Ectodermal cell (in vitro differentiated cells): ENCODE results near the gene DNM1L. TPM values are rescaled to one million over a fixed set of nuclear protein-coding genes. Genes with fewer than 3 reads are reported as not detected.

Experiments used
- H3K27ac ChIP-seq: 2 replicates; pipeline ENCODE4 v1.7.0; 2013; ENCODE audit warnings: mild to moderate bottlenecking, low read depth, low read length; ENCODE audit not compliant: insufficient read depth, poor library complexity, severe bottlenecking
- H3K27me3 ChIP-seq: 2 replicates; pipeline ENCODE4 v1.7.0; 2013; ENCODE audit warnings: mild to moderate bottlenecking, low read length; ENCODE audit not compliant: insufficient read depth, control insufficient read depth, poor library complexity, severe bottlenecking
- H3K36me3 ChIP-seq: one replicate; pipeline ENCODE4 v1.7.0; 2013; ENCODE audit warnings: low read length; ENCODE audit not compliant: control insufficient read depth, insufficient read depth
- H3K4me1 ChIP-seq: one replicate; pipeline ENCODE4 v1.7.0; 2013; ENCODE audit warnings: low read length; ENCODE audit not compliant: control insufficient read depth, insufficient read depth
- H3K4me3 ChIP-seq: 2 replicates; pipeline ENCODE4 v1.7.0; 2013; ENCODE audit warnings: low read depth, low read length, control low read depth; ENCODE audit not compliant: insufficient read depth
- H3K9me3 ChIP-seq: 2 replicates; pipeline ENCODE4 v1.7.0; 2013; ENCODE audit warnings: mild to moderate bottlenecking, low read length, moderate library complexity; ENCODE audit not compliant: control insufficient read depth
- WGBS, 2 experiments: methylation state at CpG; one replicate each; pipeline ENCODE4 v1.1.7; 2013; ENCODE audit warnings: missing lambda C conversion rate in 2 of 2; 5-methylcytosine and 5-hydroxymethylcytosine counted together
- polyA plus RNA-seq, 4 experiments: library from polyadenylated mRNA; stranded (reverse); fragments of 50-300 nt; gene quantifications; one replicate each; pipeline ENCODE4 v1.2.3, GENCODE V29; 2013

The DNM1L gene
- polyA plus RNA-seq (2013, experiment 1 of 4) = 93.8 TPM
- polyA plus RNA-seq (2013, experiment 2 of 4) = 97.6 TPM
- polyA plus RNA-seq (2013, experiment 3 of 4) = 71.0 TPM
- polyA plus RNA-seq (2013, experiment 4 of 4) = 78.1 TPM

GRCh38 chr12:32679091-32679919 lies at the start of gene DNM1L:
TSS of gene DNM1L (plus strand) at chr12:32679301. CDS start at chr12:32679364, 63 bp downstream.
- Histone ChIP-seq H3K4me3 (peak within 1 kb of the TSS; percentile 72), H3K36me3 (no peaks in the 10 kb centered on the region), H3K27me3 (no peaks in the 10 kb centered on the region), H3K4me1 (no peaks in the 10 kb centered on the region), H3K9me3 (no peaks in the 10 kb centered on the region), H3K27ac (peak within 1 kb of the TSS; percentile 70)
- WGBS, 2 experiments = 0% methylated on average over 76 of the region's 76 CpGs

DNA sequence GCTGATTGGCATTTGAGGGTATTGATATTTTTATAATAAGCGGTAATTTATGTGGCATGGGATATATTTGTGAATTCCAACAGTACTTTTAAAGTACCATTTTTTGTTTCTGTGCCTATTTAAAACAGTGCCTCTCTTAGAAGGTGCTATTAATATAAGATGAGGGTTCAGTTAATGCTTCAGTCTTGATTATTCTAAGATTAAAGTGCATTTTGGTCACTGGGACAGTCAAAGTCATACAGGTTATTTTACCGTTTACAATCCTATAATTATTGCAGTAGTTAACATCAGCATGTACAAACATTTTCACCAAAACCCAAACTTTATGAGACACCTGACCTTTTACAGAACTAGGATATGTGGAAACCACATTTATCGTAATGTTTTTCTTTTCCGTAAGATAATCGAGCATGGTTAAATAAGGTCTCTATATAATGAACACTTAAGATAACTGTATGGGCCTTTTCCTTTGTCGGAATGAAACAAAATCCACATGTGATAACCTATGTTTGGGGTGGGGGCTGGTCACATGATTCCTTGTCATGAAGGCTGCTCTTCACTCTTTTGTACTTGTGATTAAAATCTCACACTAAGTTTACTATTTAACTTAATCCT lies 37.7 kb upstream of the DNM1L start:
- no peaks in the 10 kb centered on the region for H3K4me1 ChIP-seq
- WGBS, 2 experiments = 95 to 100% methylated on average over 6 of the region's 6 CpGs
- peaks cover 18% of the 10 kb centered on the region for H3K36me3 ChIP-seq
- H3K4me3 ChIP-seq = no peak overlapping the region
- no peak overlapping the region for H3K27ac ChIP-seq
- H3K27me3 ChIP-seq = no peaks in the 10 kb centered on the region
- H3K9me3 ChIP-seq = no peaks in the 10 kb centered on the region

DNA sequence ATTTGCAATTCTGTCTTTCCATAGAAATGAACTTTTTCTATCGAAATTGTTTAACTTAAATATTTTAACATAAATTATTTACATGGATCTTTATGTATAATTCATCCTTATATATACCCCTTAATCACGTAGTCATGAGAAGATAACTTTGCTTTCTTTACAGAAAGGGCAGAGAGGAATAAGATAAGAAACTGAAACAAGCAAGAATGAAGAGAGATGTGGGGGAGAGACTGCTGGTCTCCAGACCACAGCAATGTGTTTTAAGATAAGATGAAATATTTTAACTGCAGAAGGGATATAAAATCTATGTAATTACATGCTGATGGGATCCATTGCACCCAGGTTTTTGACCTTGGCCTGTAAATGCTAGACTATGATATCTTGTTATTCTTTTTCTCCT lies 34.7 kb upstream of the DNM1L start:
- H3K9me3 ChIP-seq = no peaks in the 10 kb centered on the region
- H3K27ac ChIP-seq = no peak overlapping the region
- H3K36me3 ChIP-seq = peaks cover 4% of the 10 kb centered on the region
- H3K27me3 ChIP-seq = no peaks in the 10 kb centered on the region
- 100% methylated on average over 1 of the region's 2 CpGs for WGBS, 2 experiments
- no peaks in the 10 kb centered on the region for H3K4me1 ChIP-seq
- H3K4me3 ChIP-seq = no peak overlapping the region

DNA sequence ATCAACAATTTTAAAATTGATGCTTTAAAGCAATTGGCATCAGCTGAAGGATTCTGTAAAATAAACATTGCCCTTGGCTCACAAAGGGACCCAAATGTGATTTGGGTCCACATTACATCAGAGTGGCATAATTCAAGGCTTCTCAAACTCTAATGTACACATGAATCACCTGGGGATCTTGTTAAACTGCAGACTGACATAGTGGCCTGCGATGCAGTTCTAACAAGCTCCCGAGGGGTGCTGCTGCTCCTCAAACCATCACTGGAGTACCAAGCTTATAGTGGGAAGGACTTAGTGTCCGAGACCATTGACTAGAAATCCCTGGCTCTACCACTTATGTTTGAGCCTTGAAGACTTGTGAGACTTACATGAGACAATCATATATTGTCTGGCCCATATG lies 31.8 kb upstream of the DNM1L start:
- no peak overlapping the region for H3K27ac ChIP-seq
- H3K4me3 ChIP-seq = no peak overlapping the region
- no peaks in the 10 kb centered on the region for H3K27me3 ChIP-seq
- no peaks in the 10 kb centered on the region for H3K4me1 ChIP-seq
- no peaks in the 10 kb centered on the region for H3K9me3 ChIP-seq
- H3K36me3 ChIP-seq = peaks cover 4% of the 10 kb centered on the region
- 89 to 91% methylated on average over 3 of the region's 3 CpGs for WGBS, 2 experiments

DNA sequence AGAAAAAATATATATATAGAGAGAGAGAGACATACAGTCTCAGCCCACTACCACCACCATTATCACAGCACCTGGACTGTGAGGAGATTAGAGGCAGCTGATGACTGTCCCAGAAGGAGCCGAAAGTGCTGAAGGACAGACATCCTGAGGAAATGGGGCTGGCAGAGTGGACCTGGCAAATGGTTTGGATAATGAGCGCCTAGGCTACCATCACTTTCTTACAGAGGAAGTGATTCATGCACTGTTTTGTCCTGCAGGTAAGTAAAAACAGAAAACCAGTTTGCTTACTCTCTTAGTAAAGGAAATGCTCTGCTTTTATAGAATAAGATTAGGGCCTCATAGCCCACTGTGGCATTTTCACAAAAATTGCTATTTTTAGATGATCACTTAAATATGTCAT lies 28.6 kb upstream of the DNM1L start:
- 42 to 49% methylated on average over 2 of the region's 2 CpGs for WGBS, 2 experiments
- H3K9me3 ChIP-seq = no peaks in the 10 kb centered on the region
- H3K36me3 ChIP-seq = peaks cover 4% of the 10 kb centered on the region

GRCh38 chr12:32651151-32651955 lies 27.7 kb upstream of the DNM1L start:
- no peaks in the 10 kb centered on the region for H3K27me3 ChIP-seq
- 91 to 96% methylated on average over 5 of the region's 5 CpGs for WGBS, 2 experiments
- no peaks in the 10 kb centered on the region for H3K9me3 ChIP-seq
- H3K4me3 ChIP-seq = no peak overlapping the region
- no peaks in the 10 kb centered on the region for H3K4me1 ChIP-seq
- no peak overlapping the region for H3K27ac ChIP-seq
- H3K36me3 ChIP-seq = peaks cover 1% of the 10 kb centered on the region

More for the DNA sequence above, 28.6 kb upstream of the DNM1L start:
- H3K27me3 ChIP-seq = no peaks in the 10 kb centered on the region
- H3K27ac ChIP-seq = no peak overlapping the region
- H3K4me3 ChIP-seq = no peak overlapping the region
- H3K4me1 ChIP-seq = no peaks in the 10 kb centered on the region

DNA sequence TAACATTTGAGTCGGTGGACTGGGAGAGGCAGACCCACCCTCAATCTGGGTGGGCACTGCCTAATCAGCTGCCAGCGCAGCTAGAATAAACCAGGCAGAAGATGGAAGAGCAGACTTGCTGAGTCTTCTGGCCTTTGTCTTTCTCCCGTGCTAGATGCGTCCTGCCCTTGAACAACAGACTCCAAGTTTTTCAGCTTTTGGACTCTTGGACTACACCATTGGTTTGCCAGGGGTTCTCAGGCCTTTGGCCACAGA lies 27.2 kb upstream of the DNM1L start:
- Histone ChIP-seq H3K4me1 (no peaks in the 10 kb centered on the region), H3K27ac (no peak overlapping the region), H3K4me3 (no peak overlapping the region), H3K27me3 (no peaks in the 10 kb centered on the region), H3K36me3 (no peaks in the 10 kb centered on the region), H3K9me3 (no peaks in the 10 kb centered on the region)
- 91 to 92% methylated on average over 4 of the region's 4 CpGs for WGBS, 2 experiments

DNA sequence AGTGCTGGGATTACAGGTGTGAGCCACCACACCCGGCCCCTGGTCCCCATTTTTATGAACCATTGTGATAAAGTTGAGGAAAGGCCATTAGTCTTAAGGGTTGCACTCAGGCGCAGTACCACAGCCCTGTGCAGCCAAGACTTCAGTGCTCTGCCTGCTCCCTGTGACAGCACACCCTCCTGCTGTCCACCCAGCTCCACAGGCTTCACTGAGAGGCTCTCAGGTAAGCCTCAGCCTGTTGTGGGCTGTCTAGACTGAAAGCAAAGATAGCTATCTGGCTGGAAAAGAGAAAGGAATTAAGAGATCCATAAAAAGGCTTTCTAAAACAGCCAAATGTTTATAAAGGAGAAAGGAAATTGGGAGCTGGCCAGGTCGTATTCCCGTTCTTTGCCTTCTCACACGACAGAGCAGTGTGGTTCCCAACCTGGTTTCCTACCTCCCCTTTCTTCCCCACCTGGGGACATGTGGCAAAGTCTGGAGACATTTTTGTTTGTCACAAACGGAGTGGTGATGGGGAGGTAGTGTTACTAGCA lies 19.1 kb upstream of the DNM1L start:
- Histone ChIP-seq H3K36me3 (no peaks in the 10 kb centered on the region), H3K27me3 (no peaks in the 10 kb centered on the region), H3K9me3 (no peaks in the 10 kb centered on the region), H3K27ac (no peak overlapping the region), H3K4me1 (no peaks in the 10 kb centered on the region), H3K4me3 (no peak overlapping the region)
- 87 to 91% methylated on average over 6 of the region's 6 CpGs for WGBS, 2 experiments

- 94% methylated on average over 7 of the region's 7 CpGs for WGBS, 2 experiments
- no peaks in the 10 kb centered on the region for H3K27me3 ChIP-seq
- no peaks in the 10 kb centered on the region for H3K4me1 ChIP-seq
- no peaks in the 10 kb centered on the region for H3K9me3 ChIP-seq
- H3K27ac ChIP-seq = no peak overlapping the region
- no peaks in the 10 kb centered on the region for H3K36me3 ChIP-seq
- no peak overlapping the region for H3K4me3 ChIP-seq
Measured at GRCh38 chr12:32661706-32662105, 17.4 kb upstream of the DNM1L start.

DNA sequence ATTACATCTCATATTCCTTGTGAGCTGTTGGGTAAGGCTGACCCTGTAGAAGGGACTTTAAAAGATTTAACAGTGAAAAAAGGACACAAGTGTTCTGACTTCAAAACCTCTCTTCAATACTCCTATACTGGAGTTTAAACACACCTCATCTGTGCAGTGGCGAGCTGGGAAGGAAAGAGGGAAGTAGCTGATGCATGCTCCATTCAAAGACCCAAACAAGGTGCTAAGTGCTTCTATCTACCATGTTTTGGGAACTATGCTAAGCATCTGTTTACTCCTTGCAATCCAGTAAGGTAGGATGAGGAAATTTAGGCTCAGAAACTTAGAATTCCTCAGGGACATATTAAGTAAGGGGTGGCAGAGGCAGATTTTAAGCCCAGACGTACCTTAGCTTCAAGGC lies 16.4 kb upstream of the DNM1L start:
- Histone ChIP-seq H3K36me3 (no peaks in the 10 kb centered on the region), H3K4me1 (no peaks in the 10 kb centered on the region), H3K27ac (no peak overlapping the region), H3K27me3 (no peaks in the 10 kb centered on the region), H3K9me3 (no peaks in the 10 kb centered on the region), H3K4me3 (no peak overlapping the region)
- 92 to 97% methylated on average over 2 of the region's 2 CpGs for WGBS, 2 experiments
